Medulla oblongata (tissue), 1 donor: ENCODE measurements around the gene VAMP4.

ENCODE experiments used
- DNase-seq: peaks from one replicate; pipeline ENCODE4 v3.0.0-alpha.2; 2015; ENCODE audit errors: extremely low spot score

Gene VAMP4

GRCh38 chr1:171741872-171742576, at the start of gene VAMP4:
VAMP4 (minus strand) TSS chr1:171742065; CDS start chr1:171738414, 3,651 bp downstream.
- DNase-seq = peak; percentile 87

DNA sequence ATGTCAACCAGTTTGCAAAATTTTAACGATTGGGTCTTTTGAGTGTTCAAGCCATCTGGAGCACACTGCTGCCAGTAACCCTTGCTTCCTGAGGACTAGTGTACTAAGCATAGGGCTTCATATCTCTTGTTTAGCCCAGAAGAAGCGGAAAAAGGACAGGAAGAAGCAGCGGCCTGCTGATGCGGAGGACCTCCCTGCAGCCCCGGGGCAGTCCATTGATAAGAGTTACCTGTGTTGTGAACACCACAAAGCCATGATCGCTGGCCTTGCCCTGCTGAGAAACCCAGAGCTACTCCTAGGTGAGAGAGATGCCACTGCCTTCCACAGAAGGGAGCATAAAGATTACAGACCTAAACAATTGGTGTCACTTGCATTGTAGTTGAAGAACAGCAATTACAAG, 48.5 kb upstream of the VAMP4 start:
- no peak for DNase-seq

DNA sequence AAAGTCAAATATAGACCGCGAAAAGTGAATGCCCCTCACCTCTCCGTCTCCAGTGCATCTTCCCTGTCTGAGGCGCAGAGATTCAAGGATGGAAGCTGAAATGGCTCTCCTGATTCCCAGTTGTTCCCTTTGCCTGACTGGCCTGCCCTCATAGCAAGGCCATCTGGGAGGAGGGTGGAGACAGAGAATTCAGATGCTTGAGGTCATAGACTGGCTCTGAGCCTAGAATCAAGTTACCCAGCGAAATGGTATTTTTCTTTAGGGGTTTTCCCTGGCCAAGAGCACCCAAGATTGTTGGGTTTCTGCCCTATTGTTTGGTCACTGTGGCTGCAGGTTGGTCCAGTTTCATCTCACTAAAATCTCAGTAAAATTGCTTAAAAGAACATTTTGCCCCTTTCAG, 46.8 kb upstream of the VAMP4 start:
- DNase-seq = no peak

DNA sequence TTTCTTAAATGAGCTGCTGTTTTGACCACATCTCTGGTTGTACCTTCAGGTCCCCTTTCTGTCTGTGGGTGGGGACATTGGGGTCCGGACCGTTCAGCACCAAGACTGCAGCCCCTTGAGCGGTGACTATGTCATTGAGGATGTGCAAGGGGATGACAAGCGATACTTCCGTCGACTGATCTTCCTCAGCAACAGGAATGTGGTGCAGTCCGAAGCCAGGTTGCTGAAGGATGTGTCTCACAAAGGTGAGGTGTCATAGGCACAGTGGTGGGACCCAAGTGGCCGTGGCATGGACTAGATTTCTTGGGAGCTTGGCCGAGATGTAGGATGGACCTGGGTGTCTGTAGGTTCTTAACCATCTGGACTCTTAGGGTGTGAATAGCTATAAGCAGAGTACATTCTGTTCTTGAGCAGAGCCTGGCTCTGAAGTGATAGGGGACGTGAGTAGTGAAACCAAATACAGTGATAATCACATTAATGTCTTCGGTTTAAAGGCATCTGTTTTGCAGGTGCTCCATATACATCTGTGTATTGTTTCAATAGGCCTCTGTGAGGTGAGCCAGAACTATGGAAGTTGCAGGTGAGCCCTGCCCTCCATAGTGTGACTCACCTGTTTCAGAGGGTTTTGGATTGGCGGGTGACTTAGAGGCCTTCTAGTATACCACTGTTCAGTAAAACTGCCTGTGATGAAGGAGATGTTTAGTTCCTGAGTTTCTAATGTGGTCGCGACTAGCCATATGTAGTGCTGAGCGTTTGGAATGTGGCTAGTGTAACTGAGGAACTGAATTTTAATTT, 46.0 kb upstream of the VAMP4 start:
- DNase-seq = no peak

GRCh38 chr1:171786534-171786933, 44.7 kb upstream of the VAMP4 start:
- DNase-seq = no peak

DNA sequence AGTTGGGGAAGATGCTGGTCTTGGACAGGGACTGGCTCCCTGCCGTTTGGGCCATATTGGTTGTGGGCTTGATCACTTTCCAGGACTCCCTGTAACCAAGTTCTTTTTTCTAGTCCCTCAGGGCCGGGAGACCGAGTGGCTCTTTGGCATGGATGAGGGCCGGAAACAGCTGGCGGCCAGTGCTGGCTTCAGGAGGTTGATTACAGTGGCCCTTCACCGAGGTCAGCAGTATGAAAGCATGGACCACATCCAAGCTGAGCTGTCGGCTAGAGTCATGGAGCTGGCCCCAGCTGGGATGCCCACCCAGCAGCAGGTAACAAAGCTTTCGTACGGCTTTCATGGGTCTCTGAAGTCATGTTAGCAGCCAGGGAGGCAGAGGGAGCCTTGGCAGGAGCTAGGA, 43.9 kb upstream of the VAMP4 start:
- DNase-seq = no peak

DNA sequence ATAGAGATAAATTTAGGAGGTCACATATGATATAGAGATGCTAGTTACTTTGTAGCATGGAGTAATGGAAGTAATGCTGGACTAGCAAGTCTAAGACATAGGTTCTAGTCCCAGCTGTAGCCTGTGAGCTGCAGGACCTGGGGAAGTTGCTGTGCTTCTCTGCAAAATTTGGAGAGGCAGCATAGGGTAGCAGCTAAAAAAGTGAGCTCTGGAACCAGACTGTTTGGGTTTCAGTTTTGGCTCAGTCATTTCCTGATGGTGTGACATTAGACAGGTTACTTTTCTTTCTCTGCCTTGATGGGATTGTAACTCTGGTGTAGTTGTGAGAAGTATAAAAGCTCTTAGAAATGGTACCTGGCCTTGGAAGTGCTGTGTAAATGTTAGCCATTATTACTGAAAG, 42.9 kb upstream of the VAMP4 start:
- DNase-seq = no peak

DNA sequence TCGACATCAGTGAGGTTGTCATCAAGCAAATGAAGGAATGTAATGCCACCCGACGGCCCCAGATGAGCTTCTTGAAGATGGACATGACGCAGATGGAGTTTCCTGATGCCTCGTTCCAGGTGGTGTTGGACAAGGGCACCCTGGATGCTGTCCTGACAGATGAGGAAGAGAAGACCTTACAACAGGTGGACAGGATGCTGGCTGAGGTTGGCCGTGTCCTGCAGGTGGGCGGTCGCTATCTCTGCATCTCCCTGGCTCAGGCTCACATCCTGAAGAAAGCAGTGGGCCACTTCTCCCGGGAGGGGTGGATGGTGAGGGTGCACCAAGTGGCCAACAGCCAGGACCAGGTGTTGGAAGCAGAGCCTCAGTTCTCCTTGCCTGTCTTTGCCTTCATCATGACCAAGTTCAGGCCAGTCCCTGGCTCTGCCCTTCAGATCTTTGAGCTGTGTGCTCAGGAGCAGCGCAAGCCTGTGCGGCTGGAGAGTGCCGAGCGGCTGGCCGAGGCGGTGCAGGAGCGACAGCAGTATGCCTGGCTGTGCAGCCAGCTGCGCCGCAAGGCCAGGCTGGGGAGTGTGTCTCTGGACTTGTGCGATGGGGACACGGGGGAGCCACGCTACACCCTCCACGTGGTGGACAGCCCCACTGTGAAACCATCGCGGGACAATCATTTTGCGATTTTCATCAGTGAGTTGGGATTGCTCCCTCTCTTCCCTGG, 42.1 kb upstream of the VAMP4 start:
- no peak for DNase-seq

GRCh38 chr1:171781176-171781875, 39.5 kb upstream of the VAMP4 start, which contains the start of gene METTL13:
METTL13 (plus strand) TSS chr1:171781660; CDS start chr1:171781968, 308 bp downstream.
- peak; percentile 99 for DNase-seq

DNA sequence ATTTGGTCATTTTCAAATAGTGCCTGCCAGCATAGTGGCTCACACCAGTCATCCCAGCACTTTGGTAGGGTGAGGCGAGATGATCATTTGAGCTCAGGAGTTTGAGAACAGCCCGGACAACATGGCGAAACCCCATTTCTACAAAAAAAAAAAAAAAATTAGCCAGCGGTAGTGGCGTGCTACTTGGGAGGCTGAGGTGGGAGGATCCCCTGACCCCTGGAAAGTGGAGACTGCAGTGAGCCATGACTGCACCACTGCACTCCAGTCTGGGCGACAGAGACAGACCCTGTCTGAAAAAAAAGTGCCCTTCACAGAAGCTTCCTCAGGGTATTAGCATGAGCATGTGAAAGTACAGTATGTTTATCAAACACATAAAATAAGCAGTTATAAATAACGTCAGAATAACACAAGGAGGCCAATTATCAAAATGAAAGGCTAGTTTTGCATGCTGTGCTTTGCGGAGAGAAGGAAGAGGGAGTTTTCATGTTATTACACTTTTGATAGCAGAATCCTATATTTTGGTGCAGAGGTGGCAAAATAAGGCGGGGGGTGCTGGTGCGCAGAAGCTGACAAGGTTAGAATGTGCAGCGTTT, 38.8 kb upstream of the VAMP4 start:
- no peak for DNase-seq

DNA sequence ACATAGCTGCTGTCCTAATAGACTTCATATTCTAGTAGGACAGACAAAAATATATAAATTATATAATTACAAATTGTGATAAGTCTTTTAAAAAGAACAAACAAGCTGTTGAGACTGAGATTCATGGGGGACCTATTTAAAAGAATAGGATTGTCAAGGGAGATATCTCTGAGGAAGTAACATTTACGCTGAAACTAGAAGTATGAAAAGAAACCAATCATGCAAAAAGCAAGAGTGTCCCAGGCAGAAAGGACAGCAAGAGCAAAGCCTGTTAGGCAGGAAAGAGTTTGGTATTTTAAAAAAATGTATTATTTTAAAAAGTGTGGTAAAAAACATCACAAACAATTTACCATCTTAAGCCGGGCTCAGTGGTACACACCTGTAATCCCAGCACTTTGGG, 30.4 kb upstream of the VAMP4 start:
- DNase-seq = no peak

DNA sequence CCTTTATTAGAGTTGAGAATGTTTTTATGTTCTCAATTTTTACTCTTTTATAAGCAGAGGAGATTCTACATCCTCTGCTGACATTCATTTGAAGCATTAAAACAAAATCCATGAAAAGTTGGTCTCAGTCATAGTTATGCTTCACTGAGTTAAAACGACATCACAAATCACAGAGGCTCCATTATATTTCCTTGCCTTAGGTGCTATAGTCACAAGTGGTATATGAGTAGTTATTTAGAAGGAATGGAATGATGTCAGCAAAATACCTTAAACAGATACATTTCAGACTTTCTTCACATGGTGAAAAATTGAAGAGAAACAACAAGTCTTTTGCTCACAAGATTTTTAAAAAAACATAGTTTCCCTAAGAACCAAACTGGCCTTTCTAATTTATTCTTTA, 27.9 kb upstream of the VAMP4 start:
- no peak for DNase-seq

GRCh38 chr1:171769171-171769570, 27.3 kb upstream of the VAMP4 start:
- no peak for DNase-seq

DNA sequence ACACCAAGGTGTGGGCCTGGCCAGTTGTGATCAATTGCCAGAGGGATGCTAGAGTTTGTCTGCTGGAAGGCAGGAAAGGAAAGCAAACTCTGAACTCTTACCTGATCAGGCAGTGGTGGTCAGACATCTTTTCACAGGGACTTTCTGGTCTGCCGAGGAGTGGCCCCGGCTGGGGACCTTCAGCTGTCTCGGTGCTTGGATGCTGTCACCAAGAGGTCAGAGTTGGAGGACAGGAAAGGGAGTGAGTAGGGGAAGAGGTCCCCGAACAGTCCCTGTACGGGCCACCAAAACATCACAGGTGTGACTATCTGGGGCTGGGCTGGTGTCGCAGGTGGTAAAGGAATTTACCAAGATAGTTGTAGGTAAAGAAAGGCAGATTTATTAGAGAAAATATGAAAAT, 21.9 kb upstream of the VAMP4 start:
- DNase-seq = no peak

- DNase-seq = no peak
These were observed 20.3 kb upstream of the VAMP4 start for GRCh38 chr1:171762143-171762563.

DNA sequence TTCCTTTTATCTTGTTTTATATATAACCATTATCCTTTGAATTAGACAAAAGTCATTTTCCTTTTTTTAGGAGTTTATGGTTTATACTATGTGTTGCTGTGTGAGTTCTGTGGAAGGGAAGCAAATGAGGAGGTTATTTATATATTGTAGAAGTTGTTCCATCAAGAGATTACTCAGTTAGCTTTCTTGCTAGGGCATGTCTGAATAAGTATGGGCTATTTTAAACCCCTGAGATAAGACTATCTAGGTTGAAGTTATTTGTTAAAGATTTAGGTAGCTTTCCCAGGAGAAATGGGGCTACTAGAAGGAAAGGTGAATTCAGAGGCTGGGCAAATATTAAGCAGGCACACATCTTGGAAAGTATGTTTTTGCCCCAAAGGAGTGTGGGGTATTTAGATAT, 16.1 kb upstream of the VAMP4 start:
- no peak for DNase-seq

DNA sequence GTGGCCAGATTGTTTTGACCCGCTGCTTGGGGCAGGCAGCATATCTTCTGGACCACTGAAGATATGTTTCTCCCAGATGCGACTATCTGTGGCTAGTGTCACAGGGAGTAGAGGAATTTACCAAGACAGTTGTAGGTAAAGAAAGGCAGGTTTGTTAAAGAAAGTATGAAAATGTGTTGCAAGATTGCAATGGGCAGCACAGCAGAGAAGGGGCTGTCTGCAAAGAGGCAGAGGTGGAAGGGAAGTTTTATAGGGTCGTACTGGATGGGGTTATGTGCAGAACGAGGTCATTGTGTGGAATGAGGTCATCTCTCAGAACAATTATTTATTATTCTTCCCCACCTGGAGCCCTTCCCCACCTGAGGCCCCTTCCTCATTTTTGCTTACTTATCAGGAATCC, 15.0 kb upstream of the VAMP4 start:
- no peak for DNase-seq

- DNase-seq = no peak
These were observed 13.1 kb upstream of the VAMP4 start for GRCh38 chr1:171754971-171755370.

DNA sequence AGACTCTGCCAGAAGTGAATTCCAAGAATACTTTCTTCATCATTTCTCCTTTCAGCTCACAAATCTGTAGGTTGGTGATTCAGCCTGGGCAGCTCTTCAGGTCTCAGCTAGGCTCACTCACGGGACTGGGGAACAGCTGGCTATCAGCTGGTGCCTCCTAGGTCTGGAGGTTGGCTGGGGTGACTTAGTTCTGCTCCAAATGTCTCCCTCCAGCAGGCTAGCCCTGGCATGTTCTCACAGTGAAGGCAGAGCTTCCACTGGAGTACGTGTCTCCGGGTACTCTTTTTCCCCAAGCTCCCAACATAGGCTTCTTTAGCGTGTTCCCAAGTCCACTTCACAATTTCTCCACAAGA, 12.5 kb upstream of the VAMP4 start:
- no peak for DNase-seq

DNA sequence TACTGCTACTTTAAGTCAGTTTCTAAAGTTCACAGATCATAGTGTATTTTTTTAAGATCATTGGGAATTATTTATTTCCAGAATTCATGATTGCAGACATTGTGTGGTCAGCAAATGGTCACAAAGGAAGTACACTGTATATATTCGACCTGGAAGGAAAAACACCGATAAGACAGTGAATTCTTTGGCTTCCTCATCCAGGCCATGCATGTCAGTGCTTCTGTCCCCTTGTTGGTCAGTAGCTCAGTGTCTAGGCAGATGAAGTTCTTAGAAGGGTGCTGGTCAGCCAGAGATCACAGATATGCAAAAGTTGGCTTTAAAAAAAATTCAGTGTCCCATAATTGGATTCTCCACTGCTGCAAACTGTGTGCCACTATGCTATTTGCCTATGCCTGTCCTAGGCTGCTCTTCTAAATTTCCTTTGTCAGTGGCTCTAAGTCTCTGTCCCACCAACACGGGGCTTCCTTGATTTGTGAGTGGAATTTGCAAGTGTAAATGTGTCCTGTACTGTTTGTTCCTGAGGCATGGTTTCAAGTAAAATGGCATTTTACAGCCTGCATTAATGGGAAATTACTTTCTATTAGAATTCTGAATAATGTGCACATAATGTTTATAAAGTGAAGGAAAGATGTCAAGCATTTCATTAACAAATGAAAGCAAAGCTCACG, 12.0 kb upstream of the VAMP4 start:
- DNase-seq = no peak

DNA sequence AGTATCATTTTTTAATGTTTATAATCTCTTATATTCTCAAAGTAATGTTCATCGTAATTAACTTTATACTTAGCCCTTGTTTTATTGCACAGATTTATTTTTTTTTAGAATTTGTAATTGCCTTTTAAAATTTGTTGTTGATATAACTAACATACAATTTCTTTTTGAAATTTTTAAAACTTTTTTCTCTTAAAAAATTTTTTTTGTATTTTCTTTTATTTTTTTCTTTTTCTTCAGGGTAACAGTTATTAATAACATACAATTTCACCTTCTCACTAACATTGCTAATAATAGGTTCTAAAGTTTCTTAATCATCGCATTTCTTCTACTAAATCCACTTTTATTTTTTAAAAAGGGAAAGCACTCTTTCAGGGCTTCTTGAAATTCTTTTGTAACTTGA, 11.3 kb upstream of the VAMP4 start:
- no peak for DNase-seq
